Left lobe of liver (tissue), 2 donors: ENCODE results near the gene CRADD. TPM values are rescaled to one million over a fixed set of nuclear protein-coding genes. Genes with fewer than 3 reads are reported as not detected.
"Not testable (repeated sequence)": the region's sequence is repeated elsewhere in the genome, so short reads cannot be mapped to it uniquely, and the experiment has no call there.

Experiments used
- ATAC-seq: fragments of 200-7000 bp; cut with Tn5 transposase; one replicate; pipeline ENCODE4 v1.9.1; 2020; ENCODE audit warnings: mild to moderate bottlenecking, moderate library complexity
- DNase-seq: peaks from one replicate; pipeline ENCODE4 v3.0.0-alpha.2; 2020; ENCODE audit warnings: low spot score
- total RNA-seq: library from RNA; stranded (reverse); gene quantifications from one replicate; pipeline ENCODE4 v1.2.1, GENCODE V29; 2021
- donor health status: DM: no; HTN: no; CAD: no; lungs with moderate emphysema.
- donor health status: DM: no; HTN: yes; CAD: no.

Gene CRADD
- total RNA-seq, 1 donor from 2014 or later, result 27.0 TPM

DNA sequence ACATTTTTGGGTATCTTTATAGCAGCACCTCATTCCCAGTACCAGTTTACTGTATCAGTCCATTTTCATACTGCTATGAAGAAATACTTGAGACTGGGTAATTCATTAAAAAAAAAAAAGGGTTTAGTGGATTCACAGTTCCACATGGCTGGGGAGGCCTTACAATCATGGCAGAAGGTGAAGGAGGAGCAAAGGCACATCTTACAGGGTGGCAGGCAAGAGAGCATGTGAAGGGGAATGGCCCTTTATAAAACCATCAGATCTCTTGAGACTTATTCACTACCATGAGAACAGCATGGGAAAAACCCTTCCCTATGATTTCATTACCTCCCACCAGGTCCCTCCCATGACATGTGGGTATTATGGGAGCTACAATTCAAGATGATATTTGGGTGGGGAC, 77.7 kb downstream of the CRADD start:
- not testable (repeated sequence) for ATAC-seq, DNase-seq

DNA sequence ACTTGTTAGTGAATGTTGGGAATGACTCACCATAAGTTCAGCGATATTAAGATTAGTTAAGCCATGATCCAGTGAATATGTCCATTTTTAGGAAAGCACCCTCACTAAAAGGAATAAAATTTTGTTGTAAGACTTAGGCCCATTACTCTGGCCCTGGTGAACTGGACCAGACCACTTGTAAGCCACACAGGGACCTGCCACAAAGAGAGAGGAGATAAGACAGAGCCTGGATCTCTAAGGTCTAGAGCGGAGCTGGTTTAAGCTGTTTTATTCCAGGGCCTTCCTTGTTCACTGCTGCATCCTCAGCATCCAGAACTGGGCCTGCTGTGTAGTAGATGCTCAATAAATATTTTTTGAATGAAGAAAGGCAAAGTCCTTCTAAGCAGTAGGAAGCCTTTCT, 79.1 kb downstream of the CRADD start:
- ATAC-seq, result no peak
- DNase-seq, result no peak

DNA sequence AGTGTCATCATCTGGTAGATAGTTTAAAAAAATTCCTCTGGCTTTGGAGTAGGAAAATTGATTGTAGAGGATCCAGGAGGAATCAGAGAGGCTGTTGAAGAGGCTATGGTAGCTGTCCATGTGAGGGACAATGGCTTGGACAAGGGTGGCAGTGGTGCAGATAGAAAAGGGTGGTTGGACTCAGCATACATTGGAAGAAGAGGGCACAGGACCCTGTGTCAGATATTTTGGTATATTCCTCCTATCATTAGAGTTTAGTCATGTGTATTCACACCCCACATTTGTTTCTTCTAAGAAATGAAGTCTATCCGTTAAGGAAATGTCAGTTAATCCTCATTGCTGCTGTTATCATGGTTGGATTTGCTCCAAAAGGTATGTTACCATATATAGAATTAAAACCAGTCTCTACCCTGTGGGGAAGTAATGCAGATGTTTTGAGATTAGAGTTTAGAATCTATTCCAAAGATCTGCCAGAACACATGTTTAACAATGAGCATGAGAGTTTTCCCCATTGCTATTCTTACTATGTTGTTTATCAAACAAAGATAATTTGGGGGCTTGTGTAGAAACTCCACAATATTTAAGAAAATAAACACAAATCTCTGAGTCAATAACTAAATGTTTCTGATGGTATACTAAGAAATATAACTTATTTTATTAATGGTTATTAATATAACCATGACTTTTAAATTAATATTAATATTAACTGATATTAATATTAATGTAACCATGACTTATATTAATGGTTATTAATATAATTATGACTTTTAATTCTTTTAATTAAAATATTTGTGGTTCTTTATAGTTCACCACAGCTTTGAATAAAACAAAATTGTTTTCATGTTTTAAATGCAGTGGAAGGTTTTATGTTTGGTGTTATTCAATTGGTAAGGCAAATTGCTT, 80.9 kb downstream of the CRADD start:
- DNase-seq, result no peak
- no peak for ATAC-seq

DNA sequence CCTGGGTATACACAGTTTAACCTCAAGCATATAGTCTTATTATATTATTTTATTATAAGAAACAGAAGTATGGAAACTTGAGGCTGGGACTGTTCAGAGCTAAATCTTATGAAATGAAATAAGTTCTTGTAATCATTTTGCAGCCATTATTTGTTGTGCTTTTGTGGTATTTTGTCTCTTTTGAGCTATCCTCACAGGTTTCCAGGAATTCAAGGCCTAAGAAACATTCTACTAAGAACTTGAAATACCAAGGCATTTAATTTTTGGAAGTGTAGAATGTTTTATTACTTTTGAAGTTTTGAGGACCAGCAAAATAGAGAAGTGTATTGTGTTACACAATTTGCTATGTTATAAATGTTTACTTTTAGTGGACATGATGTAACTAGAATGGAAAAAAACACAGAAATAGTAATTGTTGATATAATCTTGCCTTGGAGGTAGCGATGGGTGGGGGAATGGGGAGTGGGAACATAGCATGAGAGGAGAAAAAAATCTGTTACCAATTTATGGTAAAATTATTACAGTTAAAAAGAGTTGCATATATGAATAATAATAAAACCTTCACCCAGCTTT, 81.7 kb downstream of the CRADD start:
- peak; percentile 59 for ATAC-seq
- DNase-seq, result no peak

DNA sequence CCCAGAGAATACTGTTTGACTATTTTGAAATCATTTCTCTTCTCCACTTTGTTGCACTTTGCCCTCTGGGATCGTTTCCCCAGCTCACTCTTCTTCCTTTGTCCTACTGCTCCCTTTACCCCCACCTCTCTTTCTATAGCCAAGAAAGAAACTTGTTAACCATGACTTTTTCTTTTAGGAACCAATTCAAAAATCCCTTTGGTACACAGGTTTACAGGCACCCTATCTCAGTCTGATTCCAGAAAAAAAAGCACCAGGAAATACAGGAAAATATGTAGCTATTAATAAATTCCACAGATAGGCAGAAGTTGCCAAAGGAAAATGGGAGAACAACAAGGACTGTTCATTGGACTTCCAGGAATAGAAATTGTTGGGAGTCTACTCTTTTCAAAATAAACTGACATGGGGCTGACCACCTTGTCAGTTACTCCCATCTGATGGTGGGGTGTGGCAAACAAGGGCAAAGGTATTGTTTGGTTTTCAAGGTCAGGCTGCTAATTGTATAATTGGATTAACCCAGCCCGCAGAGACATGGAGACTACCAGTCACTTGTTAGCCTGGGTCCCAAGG, 82.4 kb downstream of the CRADD start:
- ATAC-seq (peak; percentile 89), DNase-seq (peak; percentile 61)

DNA sequence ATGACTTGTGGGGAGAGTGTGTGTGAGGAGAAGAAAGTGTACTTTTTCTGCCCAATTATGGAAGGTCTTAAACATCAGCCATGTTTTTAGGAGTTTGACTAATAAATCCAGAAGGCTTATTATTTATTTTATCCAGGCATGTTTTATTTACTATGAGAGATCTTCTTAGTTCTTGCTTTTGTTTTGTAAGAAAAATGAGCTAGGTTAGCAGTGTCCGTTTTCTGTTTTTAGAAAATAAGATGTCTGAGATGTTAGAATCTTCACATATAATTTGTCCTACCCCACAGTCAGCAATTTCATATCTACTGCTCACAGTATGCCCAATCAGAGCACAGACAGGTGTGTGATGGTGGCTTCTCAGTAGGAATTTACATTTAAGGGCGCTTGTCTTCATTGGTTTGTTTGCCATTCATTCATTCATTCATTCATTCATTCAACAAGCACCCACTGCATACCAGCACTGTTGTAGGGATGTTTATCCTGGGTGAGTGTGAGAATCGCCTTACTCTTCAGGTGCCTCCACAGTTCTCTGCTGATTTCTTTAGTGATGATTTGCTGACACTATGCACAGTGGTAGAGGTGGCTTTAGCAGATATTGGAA, 83.2 kb downstream of the CRADD start:
- no peak for ATAC-seq
- no peak for DNase-seq

DNA sequence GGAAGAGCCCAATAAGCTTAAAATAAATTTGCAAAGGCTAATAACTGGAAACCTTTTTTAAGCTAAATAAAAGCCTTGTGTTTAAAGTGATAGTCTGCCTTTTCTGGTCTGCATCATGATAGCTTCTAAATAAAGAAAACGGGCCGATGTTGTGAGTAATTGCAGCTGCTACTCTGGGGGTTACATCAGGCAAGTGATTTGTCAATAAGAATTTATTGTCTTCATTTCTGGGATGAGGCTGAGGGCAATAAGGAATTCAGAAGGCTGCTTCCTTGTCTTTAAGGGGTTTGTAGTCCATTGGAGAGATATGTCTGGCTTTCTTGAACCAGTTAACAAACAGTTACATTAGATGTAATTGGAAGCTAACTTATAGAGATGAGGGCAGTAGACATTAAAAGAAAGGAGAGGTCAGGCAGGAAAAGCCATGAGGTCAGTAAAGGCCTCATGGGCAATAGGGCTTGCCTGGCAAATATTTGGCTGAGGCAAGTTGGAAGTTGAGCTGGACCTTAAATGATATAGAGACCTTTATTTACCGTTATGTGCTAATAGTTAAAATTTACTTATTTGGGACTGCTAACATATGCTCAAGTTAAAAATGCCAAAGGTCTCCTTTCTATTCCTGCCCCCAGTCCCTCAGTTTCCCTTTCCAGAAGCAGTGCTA, 85.0 kb downstream of the CRADD start:
- DNase-seq (no peak), ATAC-seq (no peak)

DNA sequence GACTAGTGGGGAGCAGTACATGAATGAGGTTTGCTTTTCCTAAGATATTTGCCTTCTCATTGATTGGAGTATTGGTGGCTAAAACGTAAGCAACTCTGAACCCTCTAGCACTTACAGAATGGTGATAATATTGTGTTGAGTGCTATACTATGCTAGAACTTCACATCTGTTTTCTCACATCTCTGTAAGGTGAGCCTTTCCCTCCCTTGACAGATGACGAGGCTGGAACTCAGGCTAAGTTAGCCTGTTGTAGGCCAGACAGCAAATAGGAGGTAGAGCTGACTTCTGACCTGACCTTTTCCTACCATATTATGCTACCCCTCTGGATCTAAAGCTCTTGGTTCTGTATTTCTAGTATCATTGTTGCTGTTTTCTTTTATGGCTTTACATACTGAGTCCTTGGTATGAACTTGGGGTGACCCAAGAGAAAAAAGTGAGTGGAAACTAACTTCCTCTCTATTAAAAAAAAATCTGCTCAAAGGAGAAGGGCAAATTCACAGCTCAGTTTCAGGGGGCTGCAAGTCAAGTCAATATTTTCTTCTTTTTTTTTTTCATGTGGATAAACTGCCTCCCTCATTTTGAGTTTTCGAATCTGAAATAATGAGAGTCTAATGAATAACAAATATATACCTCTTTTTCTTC, 85.9 kb downstream of the CRADD start:
- no peak for DNase-seq
- ATAC-seq, result no peak

DNA sequence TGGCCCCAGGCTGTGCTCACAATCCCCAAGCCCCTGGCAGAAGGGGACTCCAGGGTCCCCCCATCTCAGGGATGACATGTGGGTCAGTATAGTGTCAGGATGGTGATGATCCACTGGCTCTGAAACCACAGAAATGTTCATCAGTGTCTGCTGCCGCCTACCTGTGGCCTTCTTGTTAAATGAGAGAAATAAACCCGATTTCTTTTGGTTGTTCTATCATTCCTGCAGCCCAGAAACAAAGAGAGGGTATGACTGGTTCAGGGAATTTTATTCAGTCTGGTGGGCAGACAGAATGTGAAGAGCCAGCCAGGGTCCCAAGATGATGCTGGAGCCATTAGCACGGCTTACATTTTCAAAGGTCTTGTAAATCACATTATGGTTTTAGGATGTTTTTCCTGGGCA, 86.6 kb downstream of the CRADD start:
- DNase-seq (no peak), ATAC-seq (no peak)

DNA sequence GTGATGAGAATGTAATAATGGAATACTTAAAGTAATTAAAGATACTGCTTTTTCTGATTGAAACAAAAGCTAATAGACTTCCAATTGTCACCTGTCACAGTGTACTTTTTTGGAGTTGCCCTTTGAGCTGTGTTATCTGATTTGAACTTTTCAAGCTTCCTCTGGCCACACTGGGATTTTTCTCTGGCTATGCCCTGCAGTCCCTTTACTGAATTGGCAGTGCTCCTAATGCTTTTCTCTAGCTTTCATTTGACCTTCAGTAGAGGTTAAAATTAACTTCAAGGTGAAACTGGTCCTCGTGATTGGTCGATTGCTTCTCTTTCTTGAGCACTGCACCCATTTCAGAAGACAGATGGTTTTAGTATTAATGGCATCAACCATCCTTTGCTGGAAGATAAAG, 89.2 kb downstream of the CRADD start:
- ATAC-seq (peak; percentile 91), DNase-seq (no peak)

DNA sequence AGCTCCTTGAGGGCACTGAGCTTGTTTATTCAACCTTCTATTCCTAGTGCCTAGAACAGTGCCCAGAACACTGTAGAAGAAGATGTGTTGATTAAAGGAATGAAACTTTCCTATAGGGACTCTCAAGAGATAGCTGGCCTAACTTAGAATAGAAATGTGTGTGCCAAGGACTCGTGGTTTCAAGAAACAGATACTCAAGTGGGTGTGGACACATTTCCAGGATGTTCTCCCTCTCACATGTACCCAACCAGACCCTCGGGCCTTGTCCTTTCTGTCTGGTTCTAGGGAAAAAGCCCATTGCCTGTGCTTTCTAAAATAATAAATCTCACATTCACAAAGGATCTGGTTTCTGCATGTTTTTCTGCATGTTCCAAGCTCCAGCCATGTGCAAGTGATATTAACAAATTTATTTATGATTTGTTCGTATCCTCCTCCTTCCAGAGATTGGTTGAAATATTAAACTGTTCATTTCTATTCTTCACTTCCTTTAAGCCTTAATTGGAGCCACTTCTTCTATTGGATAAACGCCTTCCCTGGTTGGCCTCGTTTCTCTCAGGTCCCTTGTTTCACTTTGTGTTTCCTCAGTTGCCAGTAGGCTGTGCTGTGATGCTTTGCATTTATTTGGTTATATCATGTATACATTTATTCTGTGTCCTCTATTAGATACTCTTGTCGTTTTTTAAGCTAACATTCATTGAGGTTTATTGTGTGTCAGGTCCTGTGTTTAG, 89.8 kb downstream of the CRADD start:
- ATAC-seq (peak; percentile 43), DNase-seq (no peak)

DNA sequence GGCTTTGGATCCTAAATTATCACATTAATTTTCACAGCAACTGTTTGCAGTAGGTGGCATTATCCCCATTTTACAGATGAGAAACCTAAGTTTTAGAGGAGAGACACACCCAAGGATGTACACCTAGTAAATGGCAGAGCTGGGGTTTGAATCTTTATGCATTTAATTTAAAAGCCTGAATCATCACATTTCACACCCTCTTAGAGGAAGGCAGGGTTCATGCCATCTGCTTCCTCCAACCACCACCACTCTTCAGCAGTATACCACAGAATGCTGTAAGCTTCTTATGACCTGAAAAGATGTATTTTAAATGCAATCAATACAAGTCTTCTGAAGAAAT, 90.3 kb downstream of the CRADD start:
- ATAC-seq (no peak), DNase-seq (no peak)

DNA sequence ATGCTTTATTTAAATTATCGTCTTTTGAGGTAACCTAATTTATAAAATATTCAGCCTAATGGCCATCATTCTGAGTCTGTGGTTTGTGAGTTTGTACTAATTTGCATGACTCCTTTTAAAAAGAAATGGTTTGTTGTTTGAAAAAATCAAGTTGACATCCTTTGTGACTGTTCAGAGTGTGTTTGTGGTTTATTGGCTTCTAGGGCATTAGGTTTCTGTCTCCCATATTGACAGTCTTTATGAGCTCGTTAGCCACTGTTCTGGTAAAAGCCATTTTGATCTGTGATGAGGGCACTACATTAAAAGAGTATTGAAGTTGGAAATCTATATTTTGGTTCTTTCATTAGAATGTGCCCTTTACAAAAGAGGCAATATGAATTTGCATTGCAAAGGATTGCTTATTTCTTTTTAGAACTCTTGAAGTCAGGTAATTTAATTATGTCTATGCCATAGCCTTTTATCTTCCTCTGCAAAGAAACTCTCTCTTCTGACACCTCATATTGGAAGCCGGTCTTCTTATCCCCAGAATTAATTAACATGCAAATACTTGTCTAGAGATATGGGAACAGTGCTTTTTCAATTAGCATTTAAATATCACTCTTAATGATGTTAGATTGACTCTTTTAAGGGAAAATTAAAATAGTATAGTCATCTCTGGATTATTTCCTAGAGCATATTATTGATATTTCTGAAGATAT, 95.0 kb downstream of the CRADD start:
- DNase-seq (no peak), ATAC-seq (no peak)

DNA sequence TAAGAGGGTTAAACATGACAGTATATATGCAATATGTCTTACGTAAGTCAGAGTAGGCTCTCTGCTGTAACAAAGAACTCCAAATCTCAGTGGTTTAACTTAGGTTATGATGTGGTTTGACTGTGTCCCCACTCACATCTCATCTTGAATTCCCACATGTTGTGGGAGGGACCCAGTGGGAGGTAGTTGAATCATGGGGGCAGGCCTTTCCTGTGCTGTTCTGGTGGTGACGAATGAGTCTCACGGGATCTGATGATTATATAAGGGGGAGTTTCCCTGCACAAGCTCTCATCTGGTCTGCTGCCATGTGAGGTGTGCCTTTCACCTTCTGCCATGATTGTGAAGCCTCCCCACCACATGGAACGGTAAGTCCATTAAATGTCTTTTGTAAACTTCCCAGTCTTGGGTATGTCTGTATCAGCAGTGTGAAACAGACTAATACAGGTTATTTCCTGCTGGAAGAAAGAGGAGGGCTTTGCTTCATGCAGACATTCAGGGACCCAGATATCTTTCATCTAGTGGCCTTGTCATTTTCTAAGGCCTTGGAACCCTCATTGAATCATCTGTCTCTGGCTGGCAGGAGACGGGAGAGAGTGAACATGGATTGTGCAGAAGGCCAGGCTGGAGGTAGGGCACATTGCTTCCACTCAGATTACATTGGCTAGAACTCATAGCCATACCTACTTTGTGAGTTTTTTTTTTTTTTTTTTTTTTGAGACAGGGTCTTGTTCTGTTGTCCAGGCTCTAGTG, 96.1 kb downstream of the CRADD start:
- no peak for DNase-seq
- no peak for ATAC-seq

DNA sequence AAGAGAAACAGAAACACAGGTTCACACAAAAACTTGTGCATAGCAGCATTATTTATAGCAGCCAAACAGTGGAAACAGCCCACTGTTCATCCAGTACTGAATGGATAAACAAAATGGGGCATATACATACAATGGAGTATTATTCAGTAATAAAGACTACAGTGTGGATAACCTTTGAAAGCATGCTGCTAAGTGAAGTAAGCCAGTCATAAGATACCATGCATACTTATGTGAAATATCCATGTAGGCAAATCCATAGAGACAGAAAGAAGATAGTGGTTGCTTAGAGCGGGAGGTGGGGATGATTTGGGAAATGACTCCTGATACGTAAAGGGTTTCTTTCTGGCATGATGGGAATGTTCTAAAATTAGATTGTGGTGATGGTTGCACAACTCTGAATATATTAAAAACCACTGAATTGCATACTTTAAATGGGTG, 99.4 kb downstream of the CRADD start:
- no peak for ATAC-seq
- DNase-seq, result no peak

DNA sequence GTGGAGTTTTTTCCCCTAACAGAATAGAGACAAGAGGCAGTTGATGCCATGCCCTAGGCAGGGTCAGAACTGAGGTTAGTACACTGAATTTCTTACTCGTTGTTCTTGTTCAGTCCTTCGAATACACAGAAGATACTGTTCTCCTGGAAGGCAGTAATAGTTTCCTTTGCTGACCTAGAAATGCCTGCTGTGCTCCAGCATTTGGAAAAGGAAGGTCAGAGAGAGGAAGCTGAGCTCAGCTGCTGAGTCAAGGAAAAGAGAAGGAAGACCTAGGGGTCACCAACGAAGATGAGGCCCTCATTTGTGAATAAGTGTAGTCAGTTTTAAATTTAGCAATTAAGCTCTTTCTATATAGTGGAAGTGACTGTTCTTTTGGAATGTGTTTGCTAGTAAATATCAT, 100.1 kb downstream of the CRADD start:
- ATAC-seq, result peak; percentile 81
- DNase-seq, result no peak

DNA sequence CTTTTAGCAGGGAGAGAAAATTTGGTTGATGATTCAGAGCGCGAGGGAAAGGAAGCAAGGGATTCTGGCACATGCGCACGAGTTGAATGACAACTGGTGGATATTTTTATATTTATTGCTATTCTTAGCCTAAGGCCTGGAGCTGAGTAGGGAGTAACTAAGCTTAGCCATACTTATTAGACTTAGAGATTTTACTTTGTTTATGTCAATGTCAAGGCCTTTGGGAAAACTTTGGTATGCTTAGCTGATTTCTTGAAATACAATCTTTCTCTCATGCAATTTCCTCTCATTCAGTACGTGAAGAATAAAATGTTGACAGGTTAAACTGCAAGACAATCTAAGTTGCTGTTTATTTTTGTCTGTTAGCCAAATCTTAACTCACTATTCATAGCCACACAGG, 101.1 kb downstream of the CRADD start:
- peak; percentile 31 for ATAC-seq

DNA sequence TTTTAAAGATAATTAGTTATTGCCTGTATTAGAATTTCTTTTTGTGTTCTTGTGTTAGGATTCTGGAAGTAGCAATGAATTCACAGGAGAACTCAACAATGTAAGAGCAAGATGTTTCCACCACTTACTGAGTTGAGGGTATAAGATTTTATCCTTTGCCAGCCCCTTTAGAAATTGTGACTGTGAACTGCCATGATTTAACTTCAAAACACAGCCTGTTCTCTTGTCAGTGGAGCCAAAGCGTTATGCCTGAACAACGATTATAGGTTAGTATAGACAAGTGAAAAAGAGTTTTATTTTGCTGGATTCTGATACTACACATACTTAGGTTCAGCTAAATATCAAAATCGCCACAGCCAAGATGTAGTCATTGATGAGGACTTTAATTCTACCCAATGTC, 101.6 kb downstream of the CRADD start:
- no peak for DNase-seq
- no peak for ATAC-seq

More for the DNA sequence above, 101.1 kb downstream of the CRADD start:
- DNase-seq, result no peak
